ENCODE data around the gene ZNFX1.
A peak's percentile ranks its signal among the peaks of the same experiment; 100 is the strongest.

The ZNFX1 gene

DNA sequence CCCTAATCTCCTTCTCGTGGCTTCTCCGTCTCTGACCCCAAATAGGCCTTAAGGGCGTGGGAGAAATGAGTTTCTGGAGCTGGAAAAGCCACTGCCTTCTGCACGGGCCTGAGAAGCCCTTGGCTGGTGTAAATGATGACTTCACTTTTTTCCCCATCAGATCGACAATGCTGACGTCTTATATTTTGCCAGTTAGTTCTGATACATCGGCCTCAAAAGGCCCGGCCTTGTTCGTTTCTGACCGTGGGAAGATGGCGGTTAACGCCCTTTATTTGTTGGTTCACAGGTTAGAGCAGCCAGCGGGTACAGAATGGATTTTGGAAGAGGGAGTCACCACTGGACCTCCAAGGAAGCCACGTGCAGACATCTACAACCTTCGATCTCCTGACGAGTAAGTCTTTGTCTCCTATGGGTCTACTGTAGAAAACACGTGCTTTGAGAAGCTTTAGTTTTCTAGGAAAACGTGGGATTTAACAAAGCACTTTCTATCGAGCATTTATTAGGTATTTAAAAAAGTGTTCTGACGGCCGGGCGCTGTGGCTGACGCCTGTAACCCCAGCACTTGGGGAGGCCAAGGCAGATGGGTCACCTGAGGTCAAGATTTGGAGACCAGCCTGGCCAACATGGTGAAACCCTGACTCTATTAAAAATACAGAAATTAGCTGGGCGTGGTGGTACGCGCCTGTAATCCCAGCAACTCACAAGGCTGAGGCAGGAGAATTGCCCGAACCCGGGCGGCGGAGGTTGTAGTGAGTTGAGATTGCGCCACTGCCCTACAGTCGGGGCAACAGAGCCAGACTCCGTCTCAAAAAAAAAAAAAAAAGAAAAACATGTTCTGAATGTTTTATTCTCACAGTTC, 1.2 kb upstream of the ZNFX1 start:
- no peak for DNase-seq

DNA sequence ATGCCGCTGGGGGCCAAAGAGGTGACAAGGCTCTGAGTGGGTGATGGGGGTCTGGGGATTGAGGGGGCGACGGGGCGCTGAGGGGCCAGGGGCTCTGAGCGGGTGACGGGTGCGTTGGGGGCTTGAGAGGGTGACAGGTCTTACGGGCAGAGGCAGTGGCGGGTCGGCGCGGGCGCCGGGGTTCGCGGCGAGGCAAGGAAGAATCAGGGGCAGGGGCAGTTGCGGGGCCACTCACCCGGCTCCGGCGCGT, 146 bp downstream of the ZNFX1 start:
- DNase-seq: no peak

DNA sequence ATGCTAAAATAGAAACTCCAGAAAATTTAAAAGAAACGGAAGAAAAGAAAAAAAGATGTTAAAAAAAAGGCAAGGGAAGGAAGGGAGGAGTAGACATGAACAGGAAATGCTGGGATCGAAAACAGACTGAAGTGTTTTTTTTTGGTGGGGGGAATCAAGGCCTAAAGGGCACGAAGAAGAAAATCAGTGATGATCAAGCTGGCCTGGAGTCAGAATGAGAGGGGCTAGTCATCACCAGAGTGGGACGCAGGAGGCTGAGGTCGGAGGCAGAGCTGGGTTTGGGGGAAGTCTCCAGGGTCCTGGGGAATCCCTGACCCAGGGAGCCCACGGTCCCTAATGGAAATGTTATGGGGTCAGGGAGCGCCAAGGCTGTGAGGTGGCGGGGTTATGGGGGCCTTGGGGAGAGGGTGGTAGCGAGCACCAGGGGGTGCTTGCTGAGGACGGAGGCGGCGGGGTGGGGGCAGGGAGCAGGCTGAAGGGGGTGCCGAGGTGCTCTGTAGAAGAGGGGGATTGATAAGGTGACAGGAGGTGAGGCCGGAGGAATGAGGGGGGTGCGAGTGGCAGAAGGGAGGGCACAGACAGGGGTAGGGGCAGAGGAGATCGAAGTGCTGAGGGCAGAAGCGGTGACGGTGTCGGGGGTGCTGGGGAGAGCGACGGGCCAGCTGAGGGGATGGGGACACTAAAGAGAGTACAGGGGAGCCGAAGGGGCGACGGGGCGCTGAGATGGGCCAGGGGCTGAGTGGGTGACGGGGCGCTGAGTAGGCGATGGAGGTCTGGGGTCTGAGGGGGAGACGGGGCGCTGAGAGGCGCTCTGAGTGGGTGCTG, 684 bp downstream of the ZNFX1 start:
- peak; percentile 31 for DNase-seq

DNA sequence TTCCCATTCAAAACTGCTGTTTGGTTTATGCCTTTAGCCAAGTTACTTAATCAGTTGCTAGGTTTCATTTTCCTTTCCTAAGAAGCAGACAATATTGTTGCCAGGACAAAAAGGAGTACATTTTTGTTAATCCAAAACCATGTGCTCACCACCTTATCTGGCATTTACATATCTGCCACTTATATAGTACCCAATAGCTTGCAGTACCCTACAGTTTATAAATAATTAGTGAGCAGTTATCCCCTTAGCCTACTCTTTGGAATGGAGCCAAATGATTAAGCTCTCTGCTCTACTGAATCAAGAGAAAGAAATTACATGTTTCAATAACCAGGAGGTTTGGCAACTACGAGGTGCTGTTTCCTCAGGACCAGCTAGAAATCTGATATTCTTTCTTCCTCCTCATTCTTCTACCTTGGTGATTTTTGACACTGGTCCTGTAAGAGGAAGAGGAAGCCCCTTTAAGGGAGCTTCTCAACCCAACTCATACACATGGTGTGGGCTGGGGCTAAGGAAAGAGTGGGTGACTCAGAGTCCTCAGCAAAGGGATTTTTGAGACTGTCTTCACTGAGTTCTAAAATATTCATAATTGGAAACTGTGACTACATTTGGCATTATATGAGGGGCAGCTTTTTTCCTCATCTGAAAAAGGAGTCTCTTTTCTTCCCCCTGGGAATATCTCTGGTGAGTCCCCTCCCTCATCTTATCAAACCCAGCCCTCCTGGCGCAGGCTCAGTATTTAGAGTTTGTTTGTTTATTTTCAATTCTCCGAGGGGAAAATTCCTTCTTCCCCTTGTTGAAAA, 1.5 kb downstream of the ZNFX1 start:
- DNase-seq: peak; percentile 37

DNA sequence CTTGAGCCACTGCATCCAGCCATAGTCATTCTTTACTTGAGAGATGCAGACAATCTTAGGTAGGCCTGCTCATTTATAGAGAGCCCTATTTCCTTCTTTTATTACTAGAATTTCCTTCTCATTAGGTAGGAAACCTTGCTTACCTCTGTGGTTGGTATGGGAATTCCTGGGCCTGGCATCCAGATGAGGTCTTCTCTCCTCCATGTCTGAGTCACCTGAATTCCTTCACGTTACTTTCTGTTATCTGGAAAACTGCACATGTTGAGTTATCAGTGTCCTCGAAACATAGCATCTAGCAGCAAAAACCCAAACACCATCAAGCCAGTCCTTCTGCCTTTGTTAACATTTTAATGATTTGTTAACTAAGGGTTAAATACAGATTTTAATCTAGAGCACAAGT, 2.2 kb downstream of the ZNFX1 start:
- no peak for DNase-seq

DNA sequence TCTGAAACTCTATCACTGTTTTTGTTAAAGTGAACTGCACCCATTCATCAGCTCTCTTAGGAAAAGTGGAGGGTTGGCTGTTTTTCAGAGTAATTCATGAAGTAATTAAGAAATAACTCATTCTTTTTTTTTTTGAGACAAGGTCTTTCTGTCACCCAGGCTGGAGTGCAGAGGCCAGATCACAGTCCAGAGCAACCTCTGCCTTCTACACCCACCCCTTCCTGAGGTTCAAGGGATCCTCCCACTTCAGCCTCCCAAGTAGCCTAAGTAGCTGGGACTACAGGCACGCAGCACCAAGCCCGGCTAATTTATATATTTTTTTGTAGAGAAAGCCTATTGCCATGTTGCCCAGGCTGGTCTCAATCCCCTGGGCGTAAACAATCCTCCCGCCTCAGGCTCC, 2.6 kb downstream of the ZNFX1 start:
- no peak for DNase-seq

DNA sequence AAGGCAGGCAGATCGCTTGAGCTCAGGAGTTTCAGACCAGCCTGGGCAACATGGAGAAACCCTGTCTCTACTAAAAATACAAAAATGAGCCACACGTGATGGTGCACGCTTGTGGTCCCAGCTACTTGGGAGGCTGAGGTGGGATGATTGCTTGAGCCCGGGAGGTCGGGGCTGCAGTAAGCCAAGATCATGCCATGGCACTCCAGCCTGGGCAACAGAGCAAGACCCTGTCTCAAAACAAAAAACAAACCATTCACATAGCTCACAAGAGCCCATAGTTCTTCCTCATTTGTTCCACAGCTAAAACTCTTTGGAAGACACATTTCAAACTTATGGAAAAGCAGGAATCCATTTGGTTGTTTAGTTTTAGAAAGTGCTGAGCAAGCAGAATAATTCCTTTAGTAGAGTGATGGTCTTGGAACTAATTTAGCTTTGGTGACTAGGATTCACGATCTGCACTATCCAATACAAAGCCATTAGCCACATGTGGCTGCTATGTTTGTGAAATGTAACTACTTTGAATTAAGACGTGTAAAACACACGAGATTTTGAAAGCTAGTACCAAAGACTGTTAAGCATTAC, 4.1 kb downstream of the ZNFX1 start:
- no peak for DNase-seq

DNA sequence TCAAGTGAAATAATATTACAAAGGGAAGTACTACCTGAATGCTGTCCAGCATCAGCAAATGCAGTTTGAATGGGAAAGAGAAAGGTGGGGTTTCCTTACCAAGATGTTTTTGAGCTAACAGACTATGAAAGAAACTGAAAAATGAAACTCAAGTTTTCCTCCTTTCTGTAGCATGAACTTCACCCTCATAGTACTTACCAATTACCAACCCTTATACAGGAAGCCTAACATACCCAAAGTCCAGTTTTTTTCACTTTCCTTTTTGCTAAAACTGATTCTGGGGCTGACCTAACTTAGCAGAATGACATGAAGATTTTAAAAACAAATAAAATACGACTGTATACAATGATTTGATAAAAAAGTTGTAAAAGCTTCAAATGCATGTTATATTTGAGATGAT, 5.2 kb downstream of the ZNFX1 start:
- DNase-seq: no peak

DNA sequence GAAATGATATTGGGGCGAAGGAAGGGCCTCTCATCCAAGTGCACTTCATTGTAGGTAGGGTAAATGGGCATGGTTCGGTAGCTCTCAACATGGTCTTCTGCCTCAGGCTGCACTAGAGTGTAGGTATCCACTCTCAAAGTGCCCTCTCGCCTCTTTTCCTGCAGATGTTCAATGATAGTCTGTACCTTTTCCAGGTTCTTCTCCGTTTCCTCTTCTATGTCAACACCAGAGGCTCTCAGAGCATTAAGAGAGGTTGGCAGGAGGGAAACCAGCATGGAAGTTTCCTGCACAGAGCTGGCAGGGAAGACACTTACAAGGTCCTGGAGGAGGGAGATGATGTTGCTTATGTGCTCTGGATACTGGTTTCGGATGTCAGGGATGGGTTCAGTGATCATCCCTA, 7.1 kb downstream of the ZNFX1 start:
- no peak for DNase-seq

DNA sequence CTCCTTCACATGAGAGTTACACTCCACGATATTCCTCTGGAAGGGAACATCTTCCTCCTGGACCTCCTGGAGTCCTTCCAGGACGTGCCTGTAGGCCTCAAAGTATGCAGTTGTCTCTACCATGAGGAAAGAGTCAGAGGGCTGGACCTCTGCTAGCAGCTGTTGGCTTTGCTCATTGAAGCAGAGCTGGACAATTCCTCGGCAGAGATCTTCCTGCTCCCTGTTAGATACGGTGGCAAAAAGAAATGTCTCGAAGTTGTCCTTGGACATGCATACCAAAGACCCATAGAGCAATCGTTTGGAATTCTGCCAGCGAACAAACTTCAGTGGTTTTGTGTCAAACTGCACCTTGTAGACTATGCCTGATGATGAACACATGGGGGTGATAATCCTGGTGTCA, 7.7 kb downstream of the ZNFX1 start:
- no peak for DNase-seq

DNA sequence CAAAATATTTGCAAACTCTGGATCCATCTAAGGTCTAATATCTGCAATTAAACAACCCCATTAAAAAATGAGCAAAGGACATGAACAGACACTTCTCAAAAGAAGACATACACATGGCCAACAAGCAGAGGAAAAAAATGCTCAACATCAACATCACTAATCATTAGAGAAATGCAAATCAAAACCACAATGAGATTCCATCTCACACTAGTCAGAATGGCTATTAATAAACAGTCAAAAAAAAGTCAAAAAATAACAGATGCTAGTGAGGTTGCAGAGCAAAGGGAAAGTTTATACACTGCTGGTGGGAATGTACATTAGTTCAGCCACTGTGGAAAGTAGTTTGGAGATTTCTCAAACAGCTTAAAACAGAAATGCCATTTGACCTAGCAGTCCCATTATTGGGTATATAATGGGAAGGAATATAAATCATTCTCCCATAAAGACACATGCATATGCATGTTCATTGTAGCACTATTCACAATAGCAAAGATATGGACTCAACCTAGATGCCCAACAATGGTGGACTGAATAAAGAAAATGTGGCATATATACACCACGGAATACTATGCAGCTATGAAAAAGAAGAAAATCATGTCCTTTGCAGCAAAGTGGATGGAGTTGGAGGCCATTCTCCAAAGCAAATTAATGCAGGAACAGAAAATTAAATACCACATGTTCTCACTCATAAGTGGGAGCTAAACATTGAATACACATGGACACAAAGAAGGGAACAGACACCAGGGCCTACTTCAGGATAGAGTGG, 9.1 kb downstream of the ZNFX1 start:
- DNase-seq: no peak

DNA sequence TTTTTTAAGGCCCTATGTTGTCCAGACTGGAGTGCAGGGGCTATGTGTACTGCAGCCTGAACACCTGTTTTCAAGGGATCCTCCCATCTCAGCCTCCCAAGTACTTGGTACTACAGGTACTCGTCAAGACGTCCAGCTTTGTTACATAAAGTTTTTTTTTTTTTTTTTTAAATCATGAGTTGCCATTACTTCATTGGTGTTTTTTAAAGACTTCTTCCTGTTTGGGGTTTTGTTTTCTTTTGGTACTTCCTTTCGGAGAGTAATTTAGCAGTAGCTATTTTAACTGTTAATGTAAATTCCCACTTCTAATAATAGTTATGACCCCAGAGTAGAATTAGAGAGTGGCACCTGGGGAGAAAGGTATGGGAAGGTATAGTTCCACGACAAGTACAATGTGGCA, 10.5 kb downstream of the ZNFX1 start:
- DNase-seq: no peak

DNA sequence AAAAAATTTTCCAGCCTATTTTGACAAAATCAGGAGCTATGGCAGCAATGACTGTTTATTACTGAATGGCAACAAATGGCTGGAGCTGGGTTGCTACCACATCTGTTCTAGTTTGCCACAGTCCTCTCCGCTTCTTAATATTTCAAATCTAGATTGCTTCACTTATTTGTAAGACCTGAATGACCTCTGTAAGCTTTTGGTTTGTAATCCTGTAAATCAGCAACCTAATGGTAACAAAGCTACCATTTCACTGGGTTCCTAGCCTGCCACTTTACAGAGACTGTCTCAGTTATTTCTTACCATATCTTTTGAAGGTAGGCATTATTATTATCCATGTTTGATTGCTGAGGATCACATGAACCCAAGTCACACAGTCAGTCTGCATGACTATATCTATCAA, 15.4 kb downstream of the ZNFX1 start:
- DNase-seq: no peak

DNA sequence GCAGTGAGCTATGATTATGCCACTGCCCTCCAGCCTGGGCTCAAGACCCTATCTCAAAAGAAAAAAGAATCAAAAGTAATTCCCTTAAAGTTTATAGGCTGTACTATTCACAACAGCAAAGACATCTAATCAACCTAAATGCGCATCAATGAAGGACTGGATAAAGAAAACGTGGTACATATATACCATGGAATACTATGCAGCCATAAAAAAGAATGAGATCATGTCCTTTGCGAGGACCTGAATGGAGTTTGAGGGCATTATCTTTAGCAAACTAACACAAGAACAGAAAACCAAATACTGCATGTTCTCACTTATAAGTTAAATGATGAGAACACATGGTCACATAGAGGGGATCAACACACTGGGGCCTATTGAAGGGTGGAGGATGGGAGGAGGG, 16.7 kb downstream of the ZNFX1 start:
- DNase-seq: no peak

DNA sequence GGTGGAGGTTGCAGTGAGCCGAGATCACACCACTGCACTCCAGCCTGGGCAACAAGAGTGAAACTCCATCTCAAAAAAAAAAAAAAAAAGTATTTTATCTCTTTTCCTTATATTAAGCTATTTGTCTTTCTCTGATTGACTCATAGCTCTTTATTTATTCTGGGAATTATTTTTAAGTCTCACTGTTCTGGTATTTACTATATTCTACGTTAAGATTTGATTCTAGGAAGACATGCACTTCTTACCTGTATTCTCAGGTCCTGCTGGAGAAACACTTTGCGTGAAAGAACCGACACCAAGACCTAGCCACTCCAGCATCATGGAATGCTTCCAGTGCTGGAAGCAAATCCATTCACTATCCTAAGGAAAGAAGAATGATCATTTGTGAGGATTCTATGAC, 17.6 kb downstream of the ZNFX1 start:
- no peak for DNase-seq

DNA sequence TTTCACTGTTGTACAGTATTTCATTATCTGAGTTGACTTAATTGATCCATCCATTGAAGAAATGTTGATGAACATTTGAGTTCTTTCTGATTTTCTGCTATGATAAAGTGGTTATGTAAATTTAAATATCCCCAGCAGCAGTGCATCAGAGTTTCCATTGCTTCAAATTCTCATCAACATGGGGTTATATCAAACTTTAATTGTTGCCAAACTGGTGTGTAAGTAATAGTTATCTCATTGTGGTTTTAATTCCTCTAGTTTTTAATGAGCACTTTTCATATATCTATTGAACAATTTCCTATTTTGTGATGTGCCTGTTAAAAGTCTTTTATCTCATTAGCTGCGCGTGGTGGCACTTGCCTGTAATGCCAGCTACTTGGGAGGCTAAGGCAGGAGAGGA, 18.1 kb downstream of the ZNFX1 start:
- no peak for DNase-seq

DNA sequence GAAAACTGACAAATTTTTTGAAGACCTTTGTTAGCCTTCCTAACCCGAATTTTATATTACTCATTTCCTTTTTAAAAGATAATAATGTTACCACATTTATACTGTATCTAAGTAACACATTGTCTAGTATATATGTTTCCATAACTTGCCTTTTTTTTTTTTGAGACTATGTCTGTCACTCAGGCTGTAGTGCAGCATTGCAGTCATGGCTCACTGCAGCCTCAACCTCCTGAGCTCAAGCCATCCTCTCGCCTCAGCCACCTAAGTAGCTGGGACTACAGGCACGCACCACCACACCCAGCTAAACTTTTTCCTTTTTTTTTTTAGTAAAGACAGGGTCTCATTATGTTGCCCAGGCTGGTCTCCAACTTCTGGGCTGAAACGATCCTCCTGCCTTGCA, 18.6 kb downstream of the ZNFX1 start:
- DNase-seq: no peak

DNA sequence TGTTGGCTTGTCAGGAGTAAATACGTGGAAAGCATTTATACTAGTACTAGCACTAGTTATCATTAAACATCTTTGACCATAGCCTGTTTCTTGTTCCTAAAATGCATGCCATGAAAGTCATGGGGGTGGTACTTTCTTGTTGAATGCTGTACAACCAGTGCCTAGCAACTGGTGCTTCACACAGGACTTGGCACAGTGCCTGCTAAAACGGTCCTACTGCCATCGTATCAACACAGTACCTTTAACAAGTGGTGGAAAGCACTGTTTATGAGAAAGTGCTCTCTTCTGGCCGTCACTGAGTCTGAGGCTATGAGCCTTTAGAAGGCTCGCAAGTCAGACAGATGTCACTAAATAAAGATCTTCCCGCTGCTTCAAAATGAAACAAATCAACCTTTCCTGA, 21.6 kb downstream of the ZNFX1 start:
- DNase-seq: no peak

DNA sequence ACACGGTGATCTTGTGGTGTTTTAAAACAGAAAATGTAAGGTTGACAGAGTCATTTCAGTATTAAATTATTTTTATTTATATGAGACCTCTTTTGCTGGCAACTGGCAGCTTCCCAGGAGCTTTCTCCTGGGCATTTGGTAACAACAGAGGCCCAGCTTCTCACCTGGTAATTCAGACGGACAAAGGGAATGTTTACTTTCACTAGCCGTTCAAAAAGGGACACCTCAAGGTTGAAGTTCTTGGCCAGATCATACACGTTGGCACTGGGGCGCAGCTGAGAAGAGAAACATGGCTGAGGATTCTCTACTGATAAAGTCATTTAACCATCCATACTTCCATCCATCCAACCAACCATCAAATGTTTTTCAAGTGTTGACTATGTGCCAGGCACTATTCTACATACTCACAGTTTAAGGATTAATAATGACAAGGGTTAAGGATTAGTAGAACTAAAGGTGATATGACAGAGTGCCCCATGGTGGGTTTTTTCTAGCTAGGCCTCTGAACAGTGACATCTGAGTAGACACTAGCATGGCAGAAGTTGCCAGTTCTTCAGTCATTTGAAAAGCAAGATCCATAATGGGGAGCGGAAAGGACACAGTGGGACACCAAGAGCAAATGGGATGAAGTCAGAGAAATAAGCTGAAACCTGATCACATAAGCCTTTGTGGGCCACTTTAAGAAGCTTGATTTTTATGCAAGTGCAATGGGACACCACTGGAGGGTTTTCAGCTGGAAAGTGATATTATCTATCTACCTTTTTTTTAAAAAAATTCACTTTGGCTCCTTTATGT, 25.1 kb downstream of the ZNFX1 start:
- no peak for DNase-seq

DNA sequence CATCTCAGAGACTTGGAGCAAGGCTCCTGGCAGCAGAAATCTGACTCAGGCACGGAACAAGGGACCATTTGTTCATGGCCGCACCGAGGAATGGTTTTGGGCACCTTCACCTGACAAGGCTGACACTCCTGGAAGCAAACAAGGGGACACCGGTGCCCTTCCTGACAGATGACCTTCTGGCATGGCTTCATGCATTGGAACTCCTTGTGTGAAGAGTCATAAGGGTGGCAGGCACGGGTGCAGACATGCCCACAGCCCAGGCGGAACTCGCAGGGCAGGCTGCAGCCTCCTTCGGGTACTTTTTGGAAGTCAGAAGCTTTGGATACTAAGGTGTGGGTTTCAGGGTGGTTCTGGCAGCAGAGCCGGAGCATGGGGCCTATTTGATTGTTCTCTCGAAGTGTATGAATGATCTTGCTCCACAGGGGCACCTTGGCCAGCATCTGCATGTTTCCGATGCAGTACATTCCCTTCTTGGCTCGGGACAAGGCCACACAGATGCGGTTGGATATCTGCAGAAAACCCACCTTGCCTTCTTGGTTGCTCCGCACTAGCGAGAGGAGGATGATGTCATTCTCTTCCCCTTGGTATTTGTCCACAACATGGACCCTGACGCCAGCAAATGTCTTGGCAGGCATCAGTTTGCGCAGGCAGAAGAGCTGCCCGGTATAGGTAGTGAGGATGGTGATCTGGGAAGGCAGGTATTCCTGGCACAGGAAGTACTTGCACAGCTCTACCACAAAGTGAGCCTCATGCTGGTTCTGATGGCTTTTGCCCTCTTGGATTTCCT, 28.8 kb downstream of the ZNFX1 start:
- DNase-seq: no peak

DNA sequence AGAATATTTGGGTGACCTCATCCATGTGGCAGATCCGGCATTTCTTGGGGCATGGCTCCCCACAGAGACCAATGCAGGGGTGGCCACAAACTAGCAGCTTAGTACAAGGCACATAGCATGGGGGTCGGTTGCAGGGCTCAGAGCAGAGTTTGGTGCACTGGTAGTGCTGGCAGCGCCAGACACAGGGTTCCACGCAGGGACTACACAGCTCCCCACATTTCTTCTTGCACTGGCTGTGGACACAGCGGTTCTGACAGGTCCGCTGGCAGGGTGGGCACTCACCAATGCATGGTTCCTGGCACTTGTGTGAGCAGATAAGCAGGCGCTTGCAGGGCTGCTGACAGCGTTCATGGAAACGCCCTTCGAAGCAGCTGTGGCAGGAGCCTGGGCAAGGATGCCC, 29.6 kb downstream of the ZNFX1 start:
- DNase-seq: no peak

All from midbrain (tissue), 1 donor.